Measurements from ENCODE around the gene FAM229A.

FAM229A gene

GRCh38 chr1:32330558-32331151 is 31.6 kb downstream of the FAM229A start:
- DNase-seq (ENCODE audit: low read depth, low spot score) = no peak
- H3K4me3 ChIP-seq (ENCODE audit: low read depth, low read length) = no peak overlapping the region
- TF ChIP-seq CTCF (IDR thresholded peaks at IDR 0.05; ENCODE audit: low read depth, low read length) = no peak
- in situ Hi-C loops (cut with HindIII; ENCODE audit: low sequenced_read_pairs) = no loop called here

- no peak overlapping the region for H3K4me3 ChIP-seq (ENCODE audit: low read depth, low read length)
- in situ Hi-C loops (cut with HindIII; ENCODE audit: low sequenced_read_pairs) = no loop called here
- no peak for TF ChIP-seq CTCF (IDR thresholded peaks at IDR 0.05; ENCODE audit: low read depth, low read length)
- no peak for DNase-seq (ENCODE audit: low read depth, low spot score)
Measured at GRCh38 chr1:32329931-32330466, 32.3 kb downstream of the FAM229A start.

GRCh38 chr1:32327204-32327603 is 35.1 kb downstream of the FAM229A start:
- H3K4me3 ChIP-seq (ENCODE audit: low read depth, low read length) = no peak overlapping the region
- no peak for DNase-seq (ENCODE audit: low read depth, low spot score)
- no peak for TF ChIP-seq CTCF (IDR thresholded peaks at IDR 0.05; ENCODE audit: low read depth, low read length)
- in situ Hi-C loops (cut with HindIII; ENCODE audit: low sequenced_read_pairs) = no loop called here

- TF ChIP-seq CTCF (IDR thresholded peaks at IDR 0.05; ENCODE audit: low read depth, low read length) = no peak
- DNase-seq (ENCODE audit: low read depth, low spot score) = no peak
- in situ Hi-C loops (cut with HindIII; ENCODE audit: low sequenced_read_pairs) = no loop called here
- H3K4me3 ChIP-seq (ENCODE audit: low read depth, low read length) = no peak overlapping the region
Measured at GRCh38 chr1:32321712-32322291, 40.5 kb downstream of the FAM229A start.

GRCh38 chr1:32318127-32318869 is 44.0 kb downstream of the FAM229A start:
- in situ Hi-C loops (cut with HindIII; ENCODE audit: low sequenced_read_pairs) = no loop called here
- H3K4me3 ChIP-seq (ENCODE audit: low read depth, low read length) = no peak overlapping the region
- TF ChIP-seq CTCF (IDR thresholded peaks at IDR 0.05; ENCODE audit: low read depth, low read length) = no peak
- DNase-seq (ENCODE audit: low read depth, low spot score) = no peak

GRCh38 chr1:32316903-32317277 is 45.4 kb downstream of the FAM229A start:
- in situ Hi-C loops (cut with HindIII; ENCODE audit: low sequenced_read_pairs) = no loop called here
- DNase-seq (ENCODE audit: low read depth, low spot score) = no peak
- H3K4me3 ChIP-seq (ENCODE audit: low read depth, low read length) = no peak overlapping the region
- TF ChIP-seq CTCF (IDR thresholded peaks at IDR 0.05; ENCODE audit: low read depth, low read length) = no peak
